GM20431 (cell line): ENCODE results near the gene PCDHGA4.
"Not testable (repeated sequence)": the region's sequence is repeated elsewhere in the genome, so short reads cannot be mapped to it uniquely, and the experiment has no call there.

ENCODE experiments used
- in situ Hi-C: fragments of 300-500 bp; cut with MseI, MboI; formaldehyde crosslinking; loops from one replicate; pipeline ENCODE4 v1.15.0; 2020; ENCODE audit warnings: low sequenced_read_pairs; ENCODE audit not compliant: unreplicated experiment

Gene PCDHGA4

DNA sequence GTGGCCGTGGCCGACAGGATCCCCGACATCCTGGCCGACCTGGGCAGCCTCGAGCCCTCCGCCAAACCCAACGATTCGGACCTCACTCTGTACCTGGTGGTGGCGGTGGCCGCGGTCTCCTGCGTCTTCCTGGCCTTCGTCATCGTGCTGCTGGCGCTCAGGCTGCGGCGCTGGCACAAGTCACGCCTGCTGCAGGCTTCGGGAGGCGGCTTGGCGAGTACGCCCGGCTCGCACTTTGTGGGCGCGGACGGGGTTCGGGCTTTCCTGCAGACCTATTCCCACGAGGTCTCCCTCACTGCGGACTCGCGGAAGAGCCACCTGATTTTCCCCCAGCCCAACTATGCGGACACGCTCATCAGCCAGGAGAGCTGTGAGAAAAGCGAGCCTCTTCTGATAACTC is 8.8 kb upstream of the PCDHGA4 start:
- in situ Hi-C loops: not testable (repeated sequence)

- in situ Hi-C loops: no loop called here
Observed at GRCh38 chr5:141349917-141350619, 4.8 kb upstream of the PCDHGA4 start, which contains the start of gene PCDHGB1. Gene PCDHGB1 (plus strand): TSS chr5:141350099. CDS start chr5:141350261, 162 bp downstream.

DNA sequence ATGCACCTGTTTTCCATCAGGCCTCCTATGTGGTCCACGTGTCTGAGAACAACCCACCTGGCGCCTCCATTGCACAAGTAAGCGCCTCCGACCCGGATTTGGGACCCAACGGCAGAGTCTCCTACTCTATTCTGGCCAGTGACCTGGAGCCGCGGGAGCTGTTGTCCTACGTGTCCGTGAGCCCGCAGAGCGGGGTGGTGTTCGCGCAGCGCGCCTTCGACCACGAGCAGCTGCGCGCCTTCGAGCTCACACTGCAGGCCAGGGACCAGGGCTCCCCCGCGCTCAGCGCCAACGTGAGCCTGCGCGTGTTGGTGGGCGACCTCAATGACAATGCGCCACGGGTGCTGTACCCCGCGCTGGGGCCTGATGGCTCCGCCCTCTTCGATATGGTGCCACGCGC is 3.2 kb upstream of the PCDHGA4 start:
- in situ Hi-C loops: no loop called here

- in situ Hi-C loops: no loop called here
Observed at GRCh38 chr5:141355641-141356040, 820 bp downstream of the PCDHGA4 start.

- in situ Hi-C loops: no loop called here
Observed at GRCh38 chr5:141356133-141356532, 1.3 kb downstream of the PCDHGA4 start.

- in situ Hi-C loops: no loop called here
Observed at GRCh38 chr5:141356950-141357349, 2.1 kb downstream of the PCDHGA4 start.

- in situ Hi-C loops: no loop called here
Observed at GRCh38 chr5:141359790-141360426, 5.1 kb downstream of the PCDHGA4 start, which contains the start of gene PCDHGB2. Gene PCDHGB2 (plus strand): TSS chr5:141359994. CDS start chr5:141360136, 142 bp downstream.

DNA sequence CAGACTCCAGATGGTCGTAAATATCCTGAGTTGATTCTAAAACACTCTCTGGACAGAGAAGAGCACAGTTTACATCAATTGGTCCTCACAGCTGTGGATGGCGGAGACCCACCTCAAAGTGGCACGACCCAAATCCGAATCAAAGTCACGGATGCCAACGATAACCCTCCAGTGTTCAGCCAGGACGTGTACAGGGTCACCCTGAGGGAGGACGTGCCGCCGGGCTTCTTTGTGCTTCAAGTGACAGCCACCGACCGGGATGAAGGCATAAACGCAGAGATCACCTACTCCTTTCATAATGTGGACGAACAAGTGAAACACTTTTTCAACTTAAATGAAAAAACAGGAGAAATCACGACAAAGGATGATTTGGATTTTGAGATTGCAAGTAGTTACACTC is 5.9 kb downstream of the PCDHGA4 start:
- in situ Hi-C loops: no loop called here

- in situ Hi-C loops: no loop called here
Observed at GRCh38 chr5:141362719-141363118, 7.9 kb downstream of the PCDHGA4 start.

DNA sequence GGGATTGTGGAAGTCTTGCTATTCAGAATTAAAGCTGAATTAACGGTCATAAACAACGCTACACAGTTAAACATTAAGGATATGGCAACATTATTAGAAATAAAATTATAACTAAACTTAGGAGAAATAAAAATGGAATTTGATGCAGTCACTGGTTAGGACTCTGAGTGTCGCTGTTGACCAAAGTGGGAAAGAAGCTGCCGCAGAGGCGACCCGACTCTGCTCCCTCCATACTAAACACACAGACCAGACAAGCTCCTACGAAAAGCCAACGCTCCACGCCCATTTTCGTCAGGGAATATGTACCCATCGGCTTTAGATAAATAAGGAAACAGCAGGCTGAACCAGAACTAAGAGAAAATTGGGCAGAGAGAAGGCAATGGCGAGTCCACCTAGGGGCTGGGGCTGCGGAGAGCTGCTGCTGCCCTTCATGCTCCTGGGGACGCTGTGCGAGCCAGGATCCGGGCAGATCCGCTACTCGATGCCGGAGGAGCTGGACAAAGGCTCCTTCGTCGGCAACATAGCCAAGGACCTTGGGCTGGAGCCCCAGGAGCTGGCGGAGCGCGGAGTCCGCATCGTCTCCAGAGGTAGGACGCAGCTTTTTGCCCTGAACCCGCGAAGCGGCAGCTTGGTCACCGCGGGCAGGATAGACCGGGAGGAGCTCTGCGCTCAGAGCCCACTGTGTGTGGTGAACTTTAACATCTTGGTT is 9.3 kb downstream of the PCDHGA4 start, which contains the start of gene PCDHGA5:
Gene PCDHGA5, plus strand, starts transcription at position 211 of the 709 bp plus-strand sequence. Its CDS starts 169 bp downstream, at position 380.
- in situ Hi-C loops: no loop called here

GRCh38 chr5:141366016-141366896 is 11.4 kb downstream of the PCDHGA4 start:
- in situ Hi-C loops: no loop called here

DNA sequence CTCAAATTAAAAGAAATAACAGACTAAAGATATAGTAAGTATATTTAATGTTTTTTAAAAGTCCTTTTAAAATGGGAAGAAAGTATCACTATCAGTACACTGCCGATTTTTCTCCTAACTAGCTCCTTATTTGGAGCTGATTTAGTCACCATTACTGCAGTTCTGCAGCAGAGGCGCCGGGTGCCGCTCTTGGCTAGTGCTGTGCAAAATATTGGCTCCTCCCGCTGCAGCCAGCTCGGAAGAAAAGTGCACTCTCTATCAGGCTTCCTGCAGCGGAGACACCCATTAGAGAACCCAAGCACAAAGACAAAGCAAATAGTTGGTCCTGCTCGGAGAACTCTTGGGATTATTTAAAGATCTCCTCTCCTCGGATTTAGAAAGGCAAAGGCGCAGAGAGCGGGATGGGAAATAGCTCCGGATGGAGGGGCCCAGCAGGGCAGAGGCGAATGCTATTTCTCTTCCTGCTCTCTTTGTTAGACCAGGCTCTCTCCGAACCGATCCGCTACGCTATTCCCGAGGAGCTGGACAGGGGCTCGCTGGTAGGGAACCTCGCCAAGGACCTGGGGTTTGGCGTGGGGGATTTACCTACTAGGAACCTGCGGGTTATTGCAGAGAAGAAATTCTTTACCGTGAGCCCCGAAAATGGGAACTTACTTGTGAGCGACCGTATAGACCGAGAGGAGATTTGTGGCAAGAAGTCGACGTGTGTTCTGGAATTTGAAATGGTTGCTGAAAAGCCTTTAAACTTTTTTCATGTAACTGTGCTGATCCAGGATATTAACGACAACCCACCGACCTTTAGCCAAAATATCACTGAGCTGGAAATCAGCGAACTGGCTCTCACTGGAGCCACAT is 15.4 kb downstream of the PCDHGA4 start, which contains the start of gene PCDHGB3:
Gene PCDHGB3, plus strand, starts transcription at position 249 of the 855 bp plus-strand sequence. Its CDS starts 153 bp downstream, at position 402.
- in situ Hi-C loops: no loop called here

DNA sequence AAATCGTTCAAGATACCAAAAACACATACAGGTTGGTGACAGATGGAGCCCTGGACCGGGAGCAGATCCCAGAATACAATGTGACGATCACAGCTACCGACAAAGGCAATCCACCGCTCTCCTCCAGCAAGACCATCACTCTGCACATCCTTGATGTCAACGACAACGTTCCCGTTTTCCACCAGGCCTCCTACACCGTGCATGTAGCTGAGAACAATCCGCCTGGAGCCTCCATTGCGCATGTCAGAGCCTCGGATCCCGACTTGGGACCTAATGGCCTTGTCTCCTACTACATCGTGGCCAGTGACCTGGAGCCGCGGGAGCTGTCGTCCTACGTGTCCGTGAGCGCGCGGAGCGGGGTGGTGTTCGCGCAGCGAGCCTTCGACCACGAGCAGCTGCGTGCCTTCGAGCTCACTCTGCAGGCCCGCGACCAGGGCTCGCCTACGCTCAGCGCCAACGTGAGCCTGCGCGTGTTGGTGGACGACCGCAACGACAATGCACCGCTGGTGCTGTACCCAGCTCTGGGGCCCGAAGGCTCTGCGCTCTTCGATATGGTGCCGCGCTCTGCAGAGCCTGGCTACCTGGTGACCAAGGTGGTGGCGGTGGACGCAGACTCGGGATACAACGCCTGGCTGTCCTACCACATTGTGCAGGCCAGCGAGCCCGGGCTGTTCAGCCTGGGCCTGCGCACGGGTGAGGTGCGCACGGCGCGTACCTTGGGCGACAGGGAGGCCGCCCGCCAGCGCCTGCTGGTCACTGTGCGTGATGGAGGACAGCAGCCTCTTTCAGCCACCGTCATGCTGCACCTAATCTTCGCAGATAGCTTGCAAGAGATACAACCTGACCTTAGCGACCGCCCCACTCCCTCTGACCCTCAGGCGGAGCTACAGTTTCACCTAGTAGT is 17.0 kb downstream of the PCDHGA4 start:
- in situ Hi-C loops: no loop called here

- in situ Hi-C loops: no loop called here
Observed at GRCh38 chr5:141373673-141374317, 19.0 kb downstream of the PCDHGA4 start, which contains the start of gene PCDHGA6. Gene PCDHGA6 (plus strand): TSS chr5:141373891. CDS start chr5:141374084, 193 bp downstream.

DNA sequence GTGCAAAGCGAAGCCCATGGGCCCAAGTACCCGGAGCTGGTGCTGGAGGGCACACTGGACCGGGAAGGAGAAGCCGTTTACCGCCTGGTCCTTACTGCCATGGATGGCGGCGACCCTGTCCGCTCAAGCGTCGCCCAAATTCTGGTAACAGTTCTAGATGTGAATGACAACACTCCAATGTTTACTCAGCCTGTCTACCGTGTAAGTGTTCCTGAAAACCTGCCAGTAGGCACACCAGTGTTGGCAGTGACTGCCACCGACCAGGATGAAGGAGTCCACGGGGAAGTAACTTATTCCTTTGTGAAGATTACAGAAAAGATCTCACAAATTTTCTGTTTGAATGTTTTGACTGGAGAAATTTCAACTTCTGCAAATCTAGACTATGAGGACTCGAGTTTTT is 19.8 kb downstream of the PCDHGA4 start:
- in situ Hi-C loops: no loop called here

DNA sequence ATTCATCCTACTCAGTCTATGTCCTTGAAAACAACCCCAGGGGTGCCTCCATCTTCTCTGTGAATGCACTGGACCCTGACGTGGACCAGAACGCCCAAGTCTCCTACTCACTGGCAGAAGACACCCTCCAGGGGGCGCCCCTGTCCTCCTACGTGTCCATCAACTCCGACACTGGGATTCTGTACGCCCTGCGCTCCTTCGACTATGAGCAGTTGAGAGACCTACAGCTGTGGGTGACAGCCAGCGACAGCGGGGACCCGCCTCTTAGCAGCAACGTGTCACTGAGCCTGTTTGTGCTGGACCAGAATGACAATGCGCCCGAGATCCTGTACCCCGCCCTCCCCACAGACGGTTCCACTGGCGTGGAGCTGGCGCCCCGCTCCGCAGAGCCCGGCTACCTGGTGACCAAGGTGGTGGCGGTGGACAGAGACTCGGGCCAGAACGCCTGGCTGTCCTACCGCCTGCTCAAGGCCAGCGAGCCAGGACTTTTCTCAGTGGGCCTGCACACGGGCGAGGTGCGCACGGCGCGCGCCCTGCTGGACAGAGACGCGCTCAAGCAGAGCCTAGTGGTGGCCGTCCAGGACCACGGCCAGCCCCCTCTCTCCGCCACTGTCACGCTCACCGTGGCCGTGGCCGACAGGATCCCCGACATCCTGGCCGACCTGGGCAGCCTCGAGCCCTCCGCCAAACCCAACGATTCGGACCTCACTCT is 20.8 kb downstream of the PCDHGA4 start:
- in situ Hi-C loops: not testable (repeated sequence)
